Endothelial cell of umbilical vein (primary cell): ENCODE data around the gene TGFBR2.

Source experiments
- CTCF ChIP-seq, 2 donors: IDR thresholded peaks; 1 replicate in 1 of 2; 2 replicates in 1 of 2; pipeline ENCODE4 v1.5.1; 2011; ENCODE audit warnings: low read length in 2 of 2, mild to moderate bottlenecking in 2 of 2, moderate library complexity in 2 of 2, control low read depth in 1 of 2, inconsistent platforms in 1 of 2, low read depth in 1 of 2; ENCODE audit not compliant: insufficient read depth in 1 of 2; ENCODE audit errors: extremely low read depth in 1 of 2
- EZH2 ChIP-seq: IDR thresholded peaks from 2 replicates; pipeline ENCODE4 v1.6.1; 2012; ENCODE audit warnings: borderline replicate concordance, low read depth, mild to moderate bottlenecking, moderate library complexity, low read length, inconsistent platforms; ENCODE audit not compliant: severe bottlenecking
- MYC ChIP-seq: IDR thresholded peaks from one replicate; pipeline ENCODE4 v1.6.1; 2011; ENCODE audit warnings: mild to moderate bottlenecking, low read depth, low read length
- POLR2A ChIP-seq: IDR thresholded peaks from 2 replicates; pipeline ENCODE4 v1.6.1; 2012; ENCODE audit warnings: low read depth, mild to moderate bottlenecking, control low read depth, low read length
- POLR2AphosphoS5 ChIP-seq: IDR thresholded peaks from 2 replicates; pipeline ENCODE4 v1.6.1; 2012; ENCODE audit warnings: low read depth, mild to moderate bottlenecking, control low read depth, low read length, moderate library complexity; ENCODE audit not compliant: insufficient read depth
- TF ChIP-seq, protein P1 (sequence below): IDR thresholded peaks from 2 replicates; pipeline ENCODE4 v1.6.1; 2011; ENCODE audit not compliant: insufficient read depth, insufficient read length

- no peak for TF ChIP-seq CTCF (IDR thresholded peaks at IDR 0.05; ENCODE audit: extremely low read depth in 1 of 2, insufficient read depth in 1 of 2, low read depth in 1 of 2, low read length in 2 of 2)
- TF ChIP-seq, protein P1, sequence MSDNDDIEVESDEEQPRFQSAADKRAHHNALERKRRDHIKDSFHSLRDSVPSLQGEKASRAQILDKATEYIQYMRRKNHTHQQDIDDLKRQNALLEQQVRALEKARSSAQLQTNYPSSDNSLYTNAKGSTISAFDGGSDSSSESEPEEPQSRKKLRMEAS = no peak
- no peak for TF ChIP-seq MYC
- no peak for TF ChIP-seq POLR2AphosphoS5
- TF ChIP-seq POLR2A = no peak
- TF ChIP-seq EZH2 = no peak
Observed at GRCh38 chr3:30665539-30665938, 59.1 kb downstream of the TGFBR2 start.
